Right renal pelvis (tissue), 4 donors: Measurements from ENCODE around the gene IGF1. TPM values are rescaled to one million over a fixed set of nuclear protein-coding genes. Genes with fewer than 3 reads are reported as not detected.

Source experiments
- DNase-seq, 4 donors: peaks; one replicate each; pipeline ENCODE4 v3.0.0-alpha.2; 2013; ENCODE audit warnings: low read depth in 4 of 4, low spot score in 3 of 4, missing footprints in 1 of 4
- polyA plus RNA-seq, 4 donors: library from polyadenylated mRNA; unstranded; fragments of 120-200 nt; gene quantifications; one replicate each; pipeline ENCODE4 v1.2.1, GENCODE V29; 2013; ENCODE audit not compliant: insufficient read length in 4 of 4

The IGF1 gene
- polyA plus RNA-seq, 4 donors: 5.2 to 11.1 (median 6.3) TPM

GRCh38 chr12:102433304-102433703, 47.1 kb downstream of the IGF1 start:
- no peak for DNase-seq

GRCh38 chr12:102430661-102431060, 49.7 kb downstream of the IGF1 start:
- no peak for DNase-seq

GRCh38 chr12:102429211-102430154, 50.9 kb downstream of the IGF1 start:
- DNase-seq: no peak

- DNase-seq: peak in 3 of 4 donors; percentile 28 to 39 (median 33)
Measured at GRCh38 chr12:102427543-102427941, 52.8 kb downstream of the IGF1 start.

- DNase-seq: no peak
Measured at GRCh38 chr12:102426599-102427542, 53.5 kb downstream of the IGF1 start.

- no peak for DNase-seq
Measured at GRCh38 chr12:102425109-102426039, 55.0 kb downstream of the IGF1 start.

GRCh38 chr12:102423462-102423861, 56.9 kb downstream of the IGF1 start:
- DNase-seq: no peak

- no peak for DNase-seq
Measured at GRCh38 chr12:102421802-102422583, 58.4 kb downstream of the IGF1 start.

GRCh38 chr12:102419094-102419764, 61.1 kb downstream of the IGF1 start:
- no peak for DNase-seq

GRCh38 chr12:102417055-102417454, 63.3 kb downstream of the IGF1 start:
- DNase-seq: no peak

- no peak for DNase-seq
Measured at GRCh38 chr12:102415515-102415914, 64.8 kb downstream of the IGF1 start.

GRCh38 chr12:102413396-102413795, 67.0 kb downstream of the IGF1 start:
- no peak for DNase-seq

- no peak for DNase-seq
Measured at GRCh38 chr12:102410511-102410910, 69.9 kb downstream of the IGF1 start.

- DNase-seq: no peak
Measured at GRCh38 chr12:102408487-102409297, 71.7 kb downstream of the IGF1 start.

- no peak for DNase-seq
Measured at GRCh38 chr12:102407776-102408486, 72.4 kb downstream of the IGF1 start.

- peak in 2 of 4 donors; percentile 32 to 49 for DNase-seq
Measured at GRCh38 chr12:102406033-102406584, 74.3 kb downstream of the IGF1 start.

- no peak for DNase-seq
Measured at GRCh38 chr12:102401087-102401486, 79.3 kb downstream of the IGF1 start.
